ENCODE data around the gene SLX9.

SLX9 gene

GRCh38 chr21:44994047-44994694 is 54.3 kb downstream of the SLX9 start:
- 89% methylated on average over 24 of the region's 24 CpGs for WGBS
- Histone ChIP-seq H3K9me3 (ENCODE audit: insufficient read depth, low read depth, low read length) (no peaks in the 10 kb centered on the region), H3K27ac (ENCODE audit: low read depth, low read length) (no peak overlapping the region), H3K36me3 (ENCODE audit: insufficient read depth, low read length) (no peaks in the 10 kb centered on the region), H3K4me1 (ENCODE audit: insufficient read depth, low read length) (no peaks in the 10 kb centered on the region), H3K4me3 (ENCODE audit: low read length) (no peak overlapping the region), H3K27me3 (ENCODE audit: insufficient read depth, low read length) (no peaks in the 10 kb centered on the region), H3K9ac (ENCODE audit: low read depth, low read length) (no peak overlapping the region)

DNA sequence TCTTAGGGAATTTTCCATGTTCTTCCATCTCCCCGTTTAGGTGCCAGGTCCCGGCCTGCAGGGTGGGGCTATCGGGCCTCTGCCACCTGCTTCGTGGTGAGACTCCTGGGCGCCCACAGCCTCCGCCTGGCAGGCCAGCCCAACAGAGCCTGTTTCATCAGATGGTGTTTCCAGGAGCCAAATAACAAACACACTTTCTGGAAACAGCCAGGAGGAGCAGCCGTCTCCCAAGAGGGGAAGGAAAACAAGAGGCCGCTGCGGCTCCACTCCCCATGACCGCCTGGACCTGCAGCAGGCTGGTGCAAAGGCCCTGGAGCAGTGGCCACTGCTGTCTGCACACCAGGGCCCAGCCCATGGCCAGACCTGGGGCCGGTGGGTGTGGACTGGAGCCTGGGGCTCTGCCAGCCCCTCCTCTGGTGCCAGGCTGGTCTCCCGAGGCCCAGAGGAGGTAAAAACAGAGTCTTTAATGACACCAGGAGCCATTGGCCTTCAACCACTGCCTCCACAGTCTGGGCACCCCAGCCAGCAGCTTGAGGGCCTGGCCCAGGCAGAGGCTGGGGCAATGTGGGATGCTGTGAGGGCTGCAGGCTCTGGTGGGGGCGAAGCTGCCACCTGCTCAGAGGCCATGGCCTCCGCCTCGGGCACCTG is 55.0 kb downstream of the SLX9 start:
- no peak overlapping the region for H3K9ac ChIP-seq (ENCODE audit: low read depth, low read length)
- no peaks in the 10 kb centered on the region for H3K4me1 ChIP-seq (ENCODE audit: insufficient read depth, low read length)
- WGBS = 89% methylated on average over 15 of the region's 15 CpGs
- no peaks in the 10 kb centered on the region for H3K27me3 ChIP-seq (ENCODE audit: insufficient read depth, low read length)
- H3K36me3 ChIP-seq (ENCODE audit: insufficient read depth, low read length) = no peaks in the 10 kb centered on the region
- no peak overlapping the region for H3K4me3 ChIP-seq (ENCODE audit: low read length)
- H3K27ac ChIP-seq (ENCODE audit: low read depth, low read length) = no peak overlapping the region
- H3K9me3 ChIP-seq (ENCODE audit: insufficient read depth, low read depth, low read length) = no peaks in the 10 kb centered on the region

GRCh38 chr21:44995343-44995941 is 55.6 kb downstream of the SLX9 start:
- H3K4me1 ChIP-seq (ENCODE audit: insufficient read depth, low read length) = no peaks in the 10 kb centered on the region
- H3K27ac ChIP-seq (ENCODE audit: low read depth, low read length) = no peak overlapping the region
- no peaks in the 10 kb centered on the region for H3K9me3 ChIP-seq (ENCODE audit: insufficient read depth, low read depth, low read length)
- WGBS = 93% methylated on average over 23 of the region's 23 CpGs
- no peak overlapping the region for H3K4me3 ChIP-seq (ENCODE audit: low read length)
- H3K9ac ChIP-seq (ENCODE audit: low read depth, low read length) = no peak overlapping the region
- no peaks in the 10 kb centered on the region for H3K36me3 ChIP-seq (ENCODE audit: insufficient read depth, low read length)
- no peaks in the 10 kb centered on the region for H3K27me3 ChIP-seq (ENCODE audit: insufficient read depth, low read length)

GRCh38 chr21:44996096-44996495 is 56.3 kb downstream of the SLX9 start:
- no peak overlapping the region for H3K4me3 ChIP-seq (ENCODE audit: low read length)
- no peak overlapping the region for H3K9ac ChIP-seq (ENCODE audit: low read depth, low read length)
- H3K9me3 ChIP-seq (ENCODE audit: insufficient read depth, low read depth, low read length) = no peaks in the 10 kb centered on the region
- no peaks in the 10 kb centered on the region for H3K4me1 ChIP-seq (ENCODE audit: insufficient read depth, low read length)
- H3K27ac ChIP-seq (ENCODE audit: low read depth, low read length) = no peak overlapping the region
- WGBS = 94% methylated on average over 10 of the region's 10 CpGs
- no peaks in the 10 kb centered on the region for H3K36me3 ChIP-seq (ENCODE audit: insufficient read depth, low read length)
- no peaks in the 10 kb centered on the region for H3K27me3 ChIP-seq (ENCODE audit: insufficient read depth, low read length)

DNA sequence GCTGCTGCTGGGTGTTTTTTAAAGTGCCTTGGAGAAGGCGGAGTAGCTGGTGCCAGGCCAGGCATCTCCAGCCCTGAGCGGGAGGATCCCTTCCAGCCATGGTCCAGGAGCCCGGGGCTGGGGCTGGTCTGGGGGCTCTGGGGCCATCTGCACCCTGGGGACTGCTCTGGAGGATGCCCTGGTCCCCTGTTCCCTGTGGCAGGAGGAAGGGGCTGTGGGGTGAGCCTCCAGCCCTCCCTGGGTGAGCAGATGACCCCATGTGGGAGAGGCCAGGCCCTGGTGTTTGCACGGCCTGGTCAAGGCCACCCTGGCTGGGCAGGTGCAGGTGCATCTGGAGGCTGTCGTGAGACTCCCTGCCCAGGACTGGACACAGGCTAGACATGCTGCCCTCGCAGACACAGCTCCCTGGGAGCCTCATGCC is 56.7 kb downstream of the SLX9 start:
- Histone ChIP-seq H3K9ac (ENCODE audit: low read depth, low read length) (no peak overlapping the region), H3K27ac (ENCODE audit: low read depth, low read length) (no peak overlapping the region), H3K4me1 (ENCODE audit: insufficient read depth, low read length) (no peaks in the 10 kb centered on the region), H3K4me3 (ENCODE audit: low read length) (no peak overlapping the region), H3K27me3 (ENCODE audit: insufficient read depth, low read length) (no peaks in the 10 kb centered on the region), H3K9me3 (ENCODE audit: insufficient read depth, low read depth, low read length) (no peaks in the 10 kb centered on the region), H3K36me3 (ENCODE audit: insufficient read depth, low read length) (no peaks in the 10 kb centered on the region)
- 81% methylated on average over 6 of the region's 6 CpGs for WGBS

- no peak overlapping the region for H3K27ac ChIP-seq (ENCODE audit: low read depth, low read length)
These were observed 57.4 kb downstream of the SLX9 start for GRCh38 chr21:44996983-44997936.

DNA sequence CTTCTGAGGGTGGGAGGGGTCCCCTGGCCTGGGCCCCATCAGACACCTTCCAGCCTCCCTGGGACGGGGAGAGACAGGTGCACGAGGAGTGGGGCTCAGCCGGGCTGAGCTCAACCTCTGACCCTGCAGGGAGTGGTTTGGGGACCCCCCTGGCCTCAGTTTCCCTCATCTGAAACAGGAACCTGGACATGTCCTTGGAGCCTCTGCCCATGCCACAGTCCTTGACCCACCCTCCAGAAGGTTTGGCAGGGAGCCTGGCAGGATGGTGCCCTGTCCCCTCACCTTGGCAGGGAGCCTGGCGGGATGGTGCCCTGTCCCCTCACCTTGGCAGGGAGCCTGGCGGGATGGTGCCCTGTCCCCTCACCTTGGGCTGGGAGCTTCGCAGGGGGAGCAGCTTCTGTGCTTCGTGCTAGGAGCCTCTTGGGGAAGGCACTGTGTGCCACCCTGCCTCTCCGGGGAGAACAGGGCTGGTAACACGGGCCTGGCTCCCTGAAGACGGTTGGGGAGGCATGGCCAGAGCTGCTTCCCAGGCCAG is 58.3 kb downstream of the SLX9 start:
- Histone ChIP-seq H3K9ac (ENCODE audit: low read depth, low read length) (no peak overlapping the region), H3K9me3 (ENCODE audit: insufficient read depth, low read depth, low read length) (no peaks in the 10 kb centered on the region), H3K4me1 (ENCODE audit: insufficient read depth, low read length) (no peaks in the 10 kb centered on the region), H3K36me3 (ENCODE audit: insufficient read depth, low read length) (no peaks in the 10 kb centered on the region), H3K4me3 (ENCODE audit: low read length) (no peak overlapping the region), H3K27ac (ENCODE audit: low read depth, low read length) (no peak overlapping the region), H3K27me3 (ENCODE audit: insufficient read depth, low read length) (no peaks in the 10 kb centered on the region)
- 92% methylated on average over 10 of the region's 10 CpGs for WGBS

More at GRCh38 chr21:44996983-44997936, 57.4 kb downstream of the SLX9 start:
- no peaks in the 10 kb centered on the region for H3K36me3 ChIP-seq (ENCODE audit: insufficient read depth, low read length)
- H3K4me1 ChIP-seq (ENCODE audit: insufficient read depth, low read length) = no peaks in the 10 kb centered on the region
- no peaks in the 10 kb centered on the region for H3K9me3 ChIP-seq (ENCODE audit: insufficient read depth, low read depth, low read length)
- H3K9ac ChIP-seq (ENCODE audit: low read depth, low read length) = no peak overlapping the region
- H3K27me3 ChIP-seq (ENCODE audit: insufficient read depth, low read length) = no peaks in the 10 kb centered on the region
- 88% methylated on average over 36 of the region's 36 CpGs for WGBS
- H3K4me3 ChIP-seq (ENCODE audit: low read length) = no peak overlapping the region

DNA sequence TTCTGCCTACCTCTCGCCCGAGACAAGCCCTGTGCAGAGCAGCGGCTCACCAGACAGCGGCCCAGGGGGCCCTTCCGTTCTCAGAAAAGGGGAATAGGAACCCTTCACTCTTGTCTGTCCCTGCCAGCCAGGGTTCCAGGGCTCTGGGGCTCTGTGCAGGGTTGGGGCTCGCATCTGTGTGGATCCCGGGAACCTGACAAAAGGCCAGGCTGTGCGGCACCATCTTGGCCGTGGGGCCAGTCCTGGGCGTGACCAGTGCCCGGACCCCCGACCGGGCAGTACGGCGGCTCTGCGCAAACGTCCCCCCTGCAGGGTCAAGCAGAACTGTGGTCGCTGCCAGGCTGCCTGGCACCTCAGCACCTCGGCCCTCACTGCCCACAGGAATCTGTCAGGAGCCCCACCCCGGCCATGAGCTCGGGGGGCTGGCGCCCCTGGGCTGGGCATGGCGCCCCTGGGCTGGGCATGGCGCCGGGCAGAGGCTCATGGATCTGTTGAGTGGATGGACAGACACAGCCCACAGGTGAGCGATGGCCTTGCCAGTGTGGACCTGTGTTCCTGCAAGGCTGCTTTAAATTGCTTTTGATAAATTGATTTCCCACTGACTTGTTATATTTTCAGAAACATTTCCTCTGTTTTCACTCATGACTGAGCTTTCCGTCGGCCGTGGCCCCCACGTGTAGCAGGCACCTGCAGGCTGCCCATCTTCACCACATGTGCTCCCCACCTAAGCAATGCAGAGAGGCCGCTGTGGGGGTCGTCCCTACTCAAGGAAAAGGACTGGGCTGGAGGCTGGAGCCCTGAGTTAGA is 59.0 kb downstream of the SLX9 start:
- Histone ChIP-seq H3K4me1 (ENCODE audit: insufficient read depth, low read length) (no peaks in the 10 kb centered on the region), H3K27ac (ENCODE audit: low read depth, low read length) (no peak overlapping the region), H3K36me3 (ENCODE audit: insufficient read depth, low read length) (no peaks in the 10 kb centered on the region), H3K27me3 (ENCODE audit: insufficient read depth, low read length) (no peaks in the 10 kb centered on the region), H3K4me3 (ENCODE audit: low read length) (no peak overlapping the region), H3K9ac (ENCODE audit: low read depth, low read length) (no peak overlapping the region), H3K9me3 (ENCODE audit: insufficient read depth, low read depth, low read length) (no peaks in the 10 kb centered on the region)
- 92% methylated on average over 32 of the region's 32 CpGs for WGBS

- Histone ChIP-seq H3K27ac (ENCODE audit: low read depth, low read length) (no peak overlapping the region), H3K4me1 (ENCODE audit: insufficient read depth, low read length) (no peaks in the 10 kb centered on the region), H3K9ac (ENCODE audit: low read depth, low read length) (no peak overlapping the region), H3K36me3 (ENCODE audit: insufficient read depth, low read length) (no peaks in the 10 kb centered on the region), H3K4me3 (ENCODE audit: low read length) (no peak overlapping the region), H3K27me3 (ENCODE audit: insufficient read depth, low read length) (no peaks in the 10 kb centered on the region), H3K9me3 (ENCODE audit: insufficient read depth, low read depth, low read length) (no peaks in the 10 kb centered on the region)
- 95% methylated on average over 17 of the region's 17 CpGs for WGBS
These were observed 59.7 kb downstream of the SLX9 start for GRCh38 chr21:44999428-44999971.

DNA sequence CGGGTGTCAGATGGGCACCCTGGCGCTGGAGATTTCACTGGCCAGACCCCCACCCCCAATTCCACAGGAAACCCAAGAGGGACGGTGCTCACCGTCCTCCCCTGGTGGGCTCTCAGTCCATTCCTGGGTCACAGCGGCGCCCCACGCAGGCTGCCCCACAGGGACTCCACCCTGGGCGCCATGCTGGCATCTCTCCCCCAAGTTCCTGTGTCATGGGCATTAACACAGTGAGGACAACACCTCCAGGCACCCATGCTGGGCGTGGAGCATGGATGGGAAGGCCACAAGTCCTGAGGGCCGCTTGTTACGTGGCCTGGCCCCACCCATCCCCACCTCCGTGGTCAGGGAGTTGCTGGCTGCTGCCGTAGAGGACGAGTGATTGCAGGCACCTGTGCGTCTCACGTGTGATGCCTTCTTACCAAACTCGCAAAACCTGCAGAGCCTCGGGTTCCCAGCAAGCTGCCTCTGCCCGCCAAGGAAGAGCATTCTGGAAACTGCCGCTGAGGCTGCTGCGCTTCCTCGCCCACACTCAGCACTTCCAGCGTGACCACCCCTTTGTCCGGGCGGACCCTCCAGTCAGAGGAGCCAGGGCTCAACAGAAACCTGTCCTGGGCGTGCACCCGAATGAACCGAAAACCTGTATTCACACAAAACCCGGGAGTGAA is 60.3 kb downstream of the SLX9 start:
- H3K9ac ChIP-seq (ENCODE audit: low read depth, low read length) = no peak overlapping the region
- no peaks in the 10 kb centered on the region for H3K36me3 ChIP-seq (ENCODE audit: insufficient read depth, low read length)
- no peaks in the 10 kb centered on the region for H3K4me1 ChIP-seq (ENCODE audit: insufficient read depth, low read length)
- H3K9me3 ChIP-seq (ENCODE audit: insufficient read depth, low read depth, low read length) = no peaks in the 10 kb centered on the region
- no peak overlapping the region for H3K27ac ChIP-seq (ENCODE audit: low read depth, low read length)
- 93% methylated on average over 29 of the region's 29 CpGs for WGBS
- H3K4me3 ChIP-seq (ENCODE audit: low read length) = no peak overlapping the region
- H3K27me3 ChIP-seq (ENCODE audit: insufficient read depth, low read length) = no peaks in the 10 kb centered on the region

All from HUES64 (cell line).